ENCODE data around the gene ZFPM1.
"Not testable (repeated sequence)": the region's sequence is repeated elsewhere in the genome, so short reads cannot be mapped to it uniquely, and the experiment has no call there.

The ZFPM1 gene

DNA sequence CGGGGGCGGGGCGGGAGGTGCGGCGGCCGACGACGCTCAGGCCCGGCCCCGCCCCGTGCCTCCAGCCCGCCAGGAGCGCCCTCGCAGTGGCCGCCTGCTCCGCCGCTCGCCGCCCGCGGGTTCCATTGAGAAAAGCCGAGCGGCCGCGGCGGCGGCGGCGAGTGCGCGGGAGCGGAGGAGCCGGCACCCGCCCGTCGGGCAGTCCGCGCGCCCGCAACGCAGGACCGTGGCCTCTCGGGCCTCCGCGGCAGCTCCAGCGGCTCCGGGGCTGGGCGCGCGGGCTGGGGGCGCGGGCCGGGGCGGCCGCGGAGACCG lies at the start of gene ZFPM1:
Gene ZFPM1, plus strand, starts transcription at position 64 of the 315 bp plus-strand sequence. CDS start 359 bp downstream, outside the sequence.
- DNase-seq (ENCODE audit: low read depth), result no peak

DNA sequence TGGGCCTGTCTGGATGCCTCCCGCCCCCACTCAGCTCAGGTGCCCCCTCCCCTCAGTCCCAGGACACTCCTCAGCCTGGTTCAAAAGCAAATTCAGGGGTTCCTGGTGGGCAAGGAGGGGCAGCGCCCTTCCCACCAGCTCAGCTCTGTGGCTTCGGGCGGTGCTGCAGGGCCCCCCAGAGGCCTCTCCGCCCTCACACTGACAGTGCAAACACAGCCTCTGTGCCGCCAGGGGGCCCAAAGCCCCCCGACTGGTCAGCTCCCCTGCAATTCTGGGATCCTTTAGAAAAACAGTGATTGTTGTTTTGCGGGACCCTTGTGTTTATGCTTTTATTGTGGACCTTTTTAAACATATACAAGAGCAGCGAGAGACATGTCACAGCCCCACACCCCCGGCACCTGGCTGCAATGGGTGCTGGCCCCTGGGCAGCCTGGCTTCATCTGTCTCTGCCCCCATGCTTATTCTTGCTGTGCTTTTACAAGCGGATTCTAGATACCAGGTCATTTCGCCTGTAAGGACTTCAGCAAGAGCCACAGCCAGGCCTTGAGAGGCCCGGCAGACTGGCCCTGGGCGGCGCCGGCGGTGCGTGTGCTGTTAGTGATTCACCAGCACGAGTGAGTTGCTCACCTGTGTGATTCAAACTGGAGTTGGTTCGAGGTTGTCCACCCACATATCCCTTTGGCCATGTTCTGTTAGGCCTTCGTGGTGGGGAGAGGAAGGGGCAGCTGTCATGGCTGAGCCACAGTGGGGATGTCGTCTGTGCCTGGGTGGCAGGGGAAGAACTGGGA lies 49.1 kb upstream of the ZFPM1 start:
- DNase-seq (ENCODE audit: low read depth), result no peak

DNA sequence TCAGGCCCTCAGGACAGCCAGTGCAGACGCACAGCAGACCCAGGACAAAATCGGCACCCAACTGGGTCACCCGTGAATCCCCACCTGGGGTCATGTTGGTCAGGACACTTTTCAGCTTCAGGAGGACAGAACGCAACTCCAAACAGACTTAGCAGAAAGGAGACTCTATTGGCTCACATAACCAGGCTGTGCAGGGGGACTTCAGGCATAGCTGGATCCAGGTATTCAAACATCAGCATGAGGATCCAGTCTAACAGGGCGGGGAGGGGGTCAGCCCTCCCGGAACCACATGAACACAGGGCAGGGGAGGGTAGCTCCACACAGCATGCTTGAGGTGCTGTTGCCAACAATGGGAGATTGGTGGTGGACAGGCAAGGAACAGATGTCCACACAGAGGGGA lies 48.3 kb upstream of the ZFPM1 start:
- DNase-seq (ENCODE audit: low read depth), result no peak

DNA sequence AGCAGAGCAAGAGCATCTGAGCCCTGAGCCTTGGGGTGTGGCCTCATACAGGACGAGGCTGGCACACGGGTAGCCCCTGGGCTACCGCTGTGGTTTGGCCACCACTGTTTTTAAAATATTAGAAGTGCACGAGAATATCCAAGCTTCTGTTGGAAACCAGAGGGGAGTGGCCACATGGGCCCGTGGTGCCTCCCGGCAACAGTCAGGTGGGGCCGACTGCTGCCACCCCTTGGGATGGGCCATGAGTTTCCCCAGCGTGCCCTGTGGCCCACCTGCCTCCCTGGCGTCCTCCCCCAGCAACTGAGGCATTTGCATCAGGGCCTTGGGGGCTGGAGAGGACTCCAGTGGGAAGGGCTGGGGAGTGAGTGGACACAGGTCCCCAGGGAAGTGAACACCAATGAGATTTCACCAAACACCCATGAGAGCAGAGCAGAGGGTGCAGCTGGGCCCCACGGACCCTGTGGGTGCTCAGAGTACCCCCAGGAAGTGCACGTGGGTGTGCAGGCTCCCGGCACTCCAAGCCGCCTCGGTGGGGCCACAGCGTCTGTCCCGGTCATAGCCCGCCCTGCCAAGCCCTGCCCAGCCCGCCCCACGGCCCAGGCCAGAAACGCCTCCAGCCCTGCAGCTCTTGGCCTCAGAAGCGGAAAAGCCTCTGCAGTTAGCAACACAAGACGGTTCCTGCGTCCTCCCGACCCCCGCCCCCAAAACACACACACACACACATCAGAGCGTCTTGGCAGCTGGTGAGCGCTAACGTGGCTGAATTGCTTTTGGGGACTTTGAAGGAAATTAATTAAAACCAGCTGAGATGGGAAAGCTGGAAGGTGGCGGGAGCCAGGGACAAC lies 47.6 kb upstream of the ZFPM1 start:
- no peak for DNase-seq (ENCODE audit: low read depth)

DNA sequence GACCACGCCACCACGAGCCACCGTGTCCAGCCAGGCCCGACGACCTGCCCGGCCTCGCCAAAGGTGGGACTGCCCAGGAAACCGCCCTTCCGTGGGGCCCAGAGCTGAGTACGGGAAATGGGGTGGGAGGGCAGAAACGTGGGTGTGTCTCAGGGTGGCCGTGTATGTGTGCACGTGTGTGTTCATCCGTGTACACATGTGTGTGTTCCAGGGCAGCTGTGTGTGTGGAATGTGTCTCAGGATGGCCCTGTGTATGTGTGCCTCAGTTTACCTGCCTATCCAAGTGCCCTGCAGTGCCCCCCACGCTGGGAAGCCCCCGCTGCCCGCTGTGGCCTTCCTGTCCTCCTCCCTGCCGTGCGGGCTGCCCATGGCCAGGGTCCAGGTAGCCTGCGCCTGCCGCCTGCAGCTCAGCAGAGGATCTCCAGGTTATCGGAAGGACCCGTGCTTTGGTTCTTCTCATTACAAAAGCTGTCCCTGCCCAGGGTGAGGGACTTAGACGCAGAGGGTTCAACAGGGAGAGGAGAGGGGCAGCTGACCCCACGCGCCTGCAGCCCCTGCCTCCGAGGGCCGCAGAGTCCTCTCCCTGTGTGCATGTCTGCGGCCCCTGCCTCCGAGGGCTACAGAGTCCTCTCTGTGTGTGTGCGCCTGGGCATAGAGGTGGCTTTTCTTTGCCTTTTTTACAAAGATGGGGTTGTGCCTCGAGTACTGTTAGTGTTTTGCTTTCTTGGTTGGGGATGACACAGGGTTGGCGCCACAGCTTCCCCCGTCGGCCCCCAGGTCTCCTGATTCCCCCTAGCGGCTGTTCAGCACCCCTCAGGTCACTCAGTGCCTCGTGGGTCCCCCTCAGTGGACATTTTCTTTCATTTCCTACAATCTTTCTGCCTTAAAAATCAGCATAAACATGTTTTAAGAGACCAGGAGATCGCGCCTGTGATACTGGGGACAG lies 46.7 kb upstream of the ZFPM1 start:
- no peak for DNase-seq (ENCODE audit: low read depth)

DNA sequence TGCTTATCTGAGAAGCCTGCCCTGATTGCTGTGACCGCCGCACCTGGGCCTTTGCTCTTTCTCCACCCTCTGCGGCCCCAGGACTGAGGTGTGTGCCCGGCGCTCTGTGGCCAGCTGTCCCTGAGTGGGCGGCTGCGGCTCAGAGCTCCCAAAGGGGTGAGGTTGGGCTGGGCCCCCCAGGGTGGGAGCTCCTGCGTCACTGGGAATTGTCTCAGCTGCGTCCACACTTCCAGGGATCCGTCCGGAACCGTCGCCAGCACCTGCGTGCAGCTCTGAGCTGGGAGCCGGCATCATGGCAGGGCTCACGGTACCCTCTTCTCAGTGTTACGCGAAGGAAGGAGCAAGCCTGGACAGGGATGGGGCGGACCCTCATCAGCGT lies 46.0 kb upstream of the ZFPM1 start:
- DNase-seq (ENCODE audit: low read depth), result no peak

DNA sequence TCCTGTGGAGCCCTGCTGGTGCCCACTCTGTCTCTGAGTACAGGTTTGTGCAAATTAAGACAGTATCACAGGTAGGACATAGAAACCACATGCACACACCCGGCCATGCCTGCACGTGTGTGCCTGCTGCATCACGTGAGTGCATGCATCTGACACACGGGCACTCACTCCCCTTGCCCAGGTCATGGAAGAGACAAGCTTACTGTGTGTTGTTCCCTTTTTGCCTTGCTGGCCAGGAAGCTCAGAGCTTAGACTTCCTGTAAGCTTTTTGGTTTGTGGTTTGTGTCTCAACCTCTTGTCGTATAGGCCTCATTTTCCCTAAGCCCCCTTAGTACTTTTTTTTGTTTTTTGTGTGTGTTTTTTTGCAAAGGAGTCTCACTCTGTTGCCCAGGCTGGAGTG lies 45.3 kb upstream of the ZFPM1 start:
- DNase-seq (ENCODE audit: low read depth), result no peak

DNA sequence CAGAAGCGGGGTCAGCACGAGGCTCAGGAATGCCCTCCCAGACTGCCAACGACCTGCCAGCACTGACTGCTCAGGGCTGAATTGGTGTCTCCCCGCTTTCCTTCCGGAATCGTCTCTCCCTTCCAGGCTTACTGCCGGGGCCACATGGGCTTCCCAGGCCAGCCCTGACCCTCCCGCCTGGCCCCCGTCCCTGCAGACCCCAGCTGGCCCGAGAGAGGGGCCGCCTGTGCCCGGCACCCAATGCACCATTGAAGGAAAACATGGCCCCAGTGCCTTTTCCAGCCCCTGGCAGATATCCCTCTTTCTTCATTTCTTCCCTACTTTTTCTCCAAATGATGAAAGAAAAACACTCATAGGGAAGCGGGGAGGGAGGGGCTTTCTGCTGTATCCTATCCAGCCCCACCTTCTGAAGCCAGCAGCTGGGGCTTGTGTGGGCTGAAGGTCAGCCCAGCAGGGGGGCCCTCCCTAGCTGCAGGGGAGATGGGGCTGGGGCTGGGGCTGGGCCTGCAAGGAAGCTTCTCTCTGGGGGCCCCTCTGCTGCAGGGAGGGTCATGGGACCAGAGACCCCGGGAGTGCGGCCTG lies 44.4 kb upstream of the ZFPM1 start:
- DNase-seq (ENCODE audit: low read depth), result no peak

DNA sequence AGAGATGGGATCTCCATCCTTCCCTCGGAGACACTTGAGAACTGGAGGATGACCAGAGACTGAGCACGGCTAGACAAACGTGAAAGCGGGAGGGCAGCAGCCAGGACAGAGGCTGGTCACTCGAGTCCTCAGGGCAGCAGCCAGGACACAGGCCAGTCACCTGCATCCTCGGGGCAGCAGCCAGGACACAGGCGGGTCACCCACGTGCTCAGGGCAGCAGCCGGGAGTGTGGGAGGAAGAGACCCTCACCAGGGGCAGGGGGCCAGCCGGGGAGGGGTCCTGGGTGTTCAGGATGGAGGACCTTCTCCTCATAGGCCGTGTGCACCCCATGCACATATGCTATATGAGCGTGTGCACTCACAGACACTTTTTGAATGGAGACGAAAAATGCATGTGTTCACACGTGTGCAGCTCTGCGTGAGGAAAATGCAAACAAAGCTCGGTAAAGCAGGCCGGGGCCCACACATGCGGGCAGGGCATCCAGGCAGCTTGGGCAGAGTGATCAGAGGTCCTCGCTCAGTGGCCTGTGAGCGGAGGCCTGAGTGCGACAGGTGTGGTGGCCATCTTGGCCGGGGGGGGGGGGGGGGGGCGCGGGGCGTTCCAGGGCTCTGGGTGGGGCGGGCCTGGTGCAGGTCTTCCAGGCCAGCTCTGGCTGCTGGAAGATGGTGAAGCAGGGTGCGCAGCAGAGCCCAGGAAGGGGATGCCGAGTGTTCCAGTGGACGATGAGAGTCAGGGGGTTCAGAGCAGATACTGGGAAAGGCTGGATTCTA lies 43.6 kb upstream of the ZFPM1 start:
- DNase-seq (ENCODE audit: low read depth), result no peak

DNA sequence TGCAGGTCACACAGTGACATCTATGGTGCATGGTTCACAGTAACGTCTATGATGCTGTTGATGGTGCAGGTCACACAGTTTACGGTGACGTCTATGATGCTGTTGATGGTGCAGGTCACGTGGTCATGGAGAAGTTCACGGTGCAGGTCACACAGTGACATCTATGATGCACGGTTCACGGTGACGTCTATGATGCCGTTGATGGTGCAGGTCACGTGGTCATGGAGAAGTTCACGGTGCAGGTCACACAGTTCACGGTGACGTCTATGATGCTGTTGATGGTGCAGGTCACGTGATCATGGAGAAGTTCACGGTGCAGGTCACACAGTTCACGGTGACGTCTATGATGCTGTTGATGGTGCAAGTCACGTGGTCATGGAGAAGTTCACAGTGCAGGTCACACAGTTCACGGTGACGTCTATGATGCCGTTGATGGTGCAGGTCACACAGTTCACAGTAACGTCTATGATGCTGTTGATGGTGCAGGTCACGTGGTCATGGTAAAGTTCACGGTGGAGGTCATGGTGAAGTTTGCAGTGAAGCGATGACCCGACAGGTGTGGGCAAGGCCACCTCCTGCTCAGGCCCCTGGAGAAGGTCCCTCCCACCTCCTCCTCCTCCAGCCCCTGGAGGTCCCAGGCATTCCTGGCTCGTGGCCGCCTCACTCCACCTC lies 42.6 kb upstream of the ZFPM1 start:
- not testable (repeated sequence) for DNase-seq (ENCODE audit: low read depth)

DNA sequence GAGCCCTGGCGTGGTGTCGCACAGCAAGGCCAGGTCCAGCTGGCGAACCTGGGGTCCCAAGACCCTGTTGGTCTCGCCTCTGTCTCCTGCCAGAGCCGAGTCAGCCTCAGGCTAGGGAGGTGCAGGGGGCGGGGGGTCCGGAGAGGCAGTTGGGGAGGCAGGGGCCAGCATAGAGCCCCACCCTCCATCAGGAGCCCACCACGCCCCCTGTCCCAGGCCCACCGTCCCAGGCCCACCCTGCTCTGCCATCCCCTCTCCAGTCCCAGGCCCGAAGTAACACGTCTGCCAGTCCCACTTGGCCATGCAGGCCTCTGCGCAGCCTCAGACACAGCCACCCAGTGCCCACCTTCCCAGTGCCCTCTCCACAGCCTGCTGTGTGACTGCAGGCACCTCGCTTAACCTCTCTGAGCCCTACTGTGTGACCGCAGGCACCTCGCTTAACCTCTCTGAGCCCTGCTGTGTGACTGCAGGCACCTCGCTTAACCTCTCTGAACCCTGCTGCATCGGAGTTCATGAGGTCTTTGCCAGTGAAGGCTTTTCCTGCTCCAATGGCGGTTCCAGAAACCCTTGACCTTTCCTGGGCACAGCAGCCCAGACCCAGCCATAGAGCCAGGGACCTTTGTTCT lies 41.0 kb upstream of the ZFPM1 start:
- DNase-seq (ENCODE audit: low read depth), result no peak

DNA sequence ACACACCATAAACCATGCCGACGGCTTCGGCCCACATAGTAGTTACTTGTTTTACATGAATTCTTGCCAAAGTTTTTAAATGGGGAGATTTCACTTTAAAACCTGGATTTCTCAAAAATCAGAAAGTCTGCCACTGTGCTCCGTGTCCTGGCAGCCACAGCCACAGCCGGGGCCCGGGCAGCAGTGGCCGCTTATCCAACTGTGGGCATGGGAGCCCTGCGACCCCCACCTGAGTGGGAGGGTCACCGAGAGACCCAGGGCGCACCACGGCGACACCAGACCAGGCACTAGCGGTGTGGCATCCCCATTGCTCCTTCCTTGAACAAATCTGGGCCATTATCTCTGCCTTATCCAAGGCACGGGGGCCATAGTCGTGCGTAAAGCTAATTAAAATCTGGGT lies 40.3 kb upstream of the ZFPM1 start:
- DNase-seq (ENCODE audit: low read depth), result no peak

DNA sequence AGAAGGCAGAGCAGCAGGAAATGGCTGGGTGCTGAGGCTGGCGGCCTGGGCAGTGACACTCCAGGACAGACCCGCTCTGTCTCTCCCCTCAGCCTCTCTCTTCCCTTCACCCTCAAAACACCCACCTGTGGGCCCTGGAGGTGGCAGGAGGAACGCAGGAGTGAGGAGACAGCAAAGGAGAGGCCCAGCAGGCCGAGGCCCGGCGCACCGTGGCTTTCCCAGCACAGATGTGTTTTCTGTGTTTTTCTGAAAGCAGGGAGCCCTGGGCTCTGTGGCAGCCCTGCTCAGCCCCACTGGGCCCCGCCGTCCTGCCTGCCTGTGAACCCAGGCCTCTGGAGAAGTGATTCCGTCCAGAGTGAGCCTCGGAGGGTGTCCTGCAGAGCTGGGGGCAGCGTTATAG lies 39.8 kb upstream of the ZFPM1 start:
- DNase-seq (ENCODE audit: low read depth), result no peak

DNA sequence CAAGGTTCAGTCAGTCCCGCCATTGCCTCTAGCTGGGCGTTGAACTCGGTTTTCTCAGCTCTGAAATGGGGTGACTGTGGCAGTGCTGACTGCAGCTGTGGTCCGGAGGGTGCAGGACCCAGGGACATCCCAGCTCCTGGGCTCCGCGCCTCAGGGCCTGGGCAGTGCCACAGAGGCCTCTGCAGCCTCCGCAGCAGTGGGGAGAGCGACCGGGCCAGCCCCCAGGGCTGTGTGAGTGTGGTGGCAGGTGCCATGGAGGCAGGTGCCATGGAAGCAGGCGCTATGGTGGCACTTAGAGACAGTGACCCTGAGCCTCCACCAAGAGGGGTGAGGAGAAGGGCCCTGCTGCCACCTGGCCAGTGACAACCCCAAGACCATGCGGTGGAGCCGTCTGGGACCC lies 39.4 kb upstream of the ZFPM1 start:
- no peak for DNase-seq (ENCODE audit: low read depth)

DNA sequence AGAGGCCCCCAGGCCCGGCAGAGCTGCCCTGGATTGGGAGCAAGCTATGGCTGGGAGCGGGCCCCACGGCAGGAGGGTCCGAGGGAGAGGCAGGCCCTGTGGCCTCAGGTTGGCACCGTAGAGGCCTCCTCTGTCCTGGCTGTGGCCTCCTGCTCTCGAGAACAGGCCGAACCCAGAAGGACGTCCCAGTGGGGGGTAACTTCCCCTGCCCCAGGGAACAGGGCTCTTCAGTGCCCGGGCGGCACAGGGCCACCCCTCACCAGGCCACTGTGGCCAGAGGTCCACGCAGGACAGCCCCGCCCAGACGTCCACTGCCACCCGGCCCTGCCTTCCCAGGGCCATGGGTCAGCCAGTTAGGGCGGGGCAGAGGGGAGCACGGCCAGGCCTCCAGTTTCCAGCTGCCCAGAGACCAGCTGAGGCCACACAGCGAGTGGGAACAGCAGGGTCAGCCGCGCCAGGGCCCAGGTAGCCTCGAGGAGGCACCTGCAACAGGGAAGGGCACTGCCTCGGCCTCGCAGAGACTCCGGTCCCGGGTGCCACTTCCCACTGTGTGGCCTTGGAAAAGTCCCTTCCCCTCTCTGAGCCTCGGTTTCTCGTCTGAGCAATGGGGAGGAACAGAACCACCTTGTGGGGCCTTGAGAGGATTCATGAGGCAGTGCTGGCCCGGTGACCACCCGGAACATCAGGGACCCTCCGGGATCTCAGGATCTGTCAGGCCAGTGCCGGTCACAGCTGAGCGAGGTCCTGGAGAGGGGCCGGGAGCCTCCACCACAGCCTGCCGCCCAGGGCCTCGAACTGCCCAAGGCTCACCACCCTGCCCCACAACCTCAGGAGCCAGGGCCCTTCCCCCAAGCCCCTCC lies 38.3 kb upstream of the ZFPM1 start:
- DNase-seq (ENCODE audit: low read depth), result no peak

DNA sequence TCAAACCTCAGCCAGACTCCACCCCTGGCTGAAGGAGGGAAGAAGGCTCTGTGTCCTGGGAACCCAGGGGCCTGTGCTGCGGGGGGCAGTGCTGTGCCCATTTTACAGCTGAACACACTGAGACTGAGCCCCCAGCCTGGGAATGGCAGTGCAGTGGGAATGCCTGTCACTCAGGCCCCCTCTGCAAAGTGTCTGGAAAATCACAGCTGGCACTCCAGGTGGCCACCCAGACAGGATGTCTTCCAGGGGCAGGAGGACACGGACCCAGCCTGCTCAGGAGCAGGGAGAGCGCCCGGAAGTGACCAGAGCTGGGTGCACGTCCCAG lies 37.7 kb upstream of the ZFPM1 start:
- DNase-seq (ENCODE audit: low read depth), result no peak

DNA sequence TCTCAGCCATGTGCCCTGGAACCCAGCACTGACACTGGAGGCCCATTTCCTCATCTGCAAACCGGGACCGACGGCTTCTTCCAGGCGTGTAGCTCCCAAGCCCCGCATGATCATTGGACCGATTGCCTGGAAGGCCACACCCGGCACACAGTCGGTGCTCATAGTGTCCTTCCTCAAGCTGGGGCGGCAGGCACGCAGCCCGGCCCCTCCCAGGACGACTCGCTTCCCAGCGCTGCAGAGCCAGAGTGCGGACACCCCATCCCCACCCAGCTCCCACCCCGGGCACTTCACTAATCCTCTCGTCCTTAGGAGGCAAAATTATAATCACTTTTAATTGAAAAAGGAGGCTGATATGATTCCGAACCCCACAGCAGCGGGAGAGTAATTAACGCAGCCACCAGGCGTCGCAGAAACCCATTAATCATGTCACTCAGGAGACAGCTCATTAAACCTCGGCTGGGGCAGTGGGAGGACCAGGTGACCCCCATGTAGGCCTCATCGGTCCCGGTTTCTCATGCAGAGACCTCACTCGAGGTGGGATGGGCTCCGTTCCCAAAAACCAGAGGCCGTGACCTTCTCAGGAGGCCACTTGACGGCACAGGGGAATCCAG lies 37.3 kb upstream of the ZFPM1 start:
- no peak for DNase-seq (ENCODE audit: low read depth)

DNA sequence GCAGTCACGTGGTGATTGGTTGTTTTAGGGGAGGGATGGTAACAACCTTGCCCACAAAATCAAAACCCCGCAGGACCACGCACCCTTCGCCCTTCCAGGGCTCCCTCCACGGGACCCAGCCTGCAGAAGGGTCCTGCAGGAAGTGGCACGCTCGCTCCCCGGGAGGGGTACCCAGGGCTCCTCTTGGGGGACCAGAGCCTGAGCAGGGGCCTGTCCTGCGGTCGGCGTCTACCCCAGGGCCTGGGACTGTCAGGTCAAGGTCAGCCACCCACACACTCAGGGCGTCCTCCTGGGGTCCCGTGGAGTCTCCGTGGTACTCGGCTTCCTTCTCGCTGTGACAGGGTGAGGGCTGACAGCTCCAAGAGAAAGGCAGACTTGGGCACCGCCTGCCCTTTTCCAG lies 36.4 kb upstream of the ZFPM1 start:
- no peak for DNase-seq (ENCODE audit: low read depth)

Measured in activated T-helper 9 cell treated with anti-CD3 and anti-CD28 coated beads, Interleukin-2, amount 50 U/mL, for 16 hours (primary cell).